Epithelial cell of proximal tubule (primary cell): ENCODE results near the gene CACUL1. TPM values are rescaled to one million over a fixed set of nuclear protein-coding genes. Genes with fewer than 3 reads are reported as not detected.
"Not testable (repeated sequence)": the region's sequence is repeated elsewhere in the genome, so short reads cannot be mapped to it uniquely, and the experiment has no call there.

ENCODE experiments used
- DNase-seq: peaks from one replicate; pipeline ENCODE4 v3.0.0-alpha.2; 2011; ENCODE audit warnings: low read depth
- H3K4me3 ChIP-seq: 2 replicates; pipeline ENCODE4 v1.5.1; 2011; ENCODE audit warnings: low read depth, mild to moderate bottlenecking, low read length
- CTCF ChIP-seq: conservative IDR thresholded peaks from 2 replicates; pipeline ENCODE4 v1.5.1; 2012; ENCODE audit warnings: low read depth, mild to moderate bottlenecking, low read length
- total RNA-seq: library from RNA; depleted of rRNA; stranded (reverse); fragments of >200 nt; gene quantifications from 2 replicates; pipeline ENCODE4 v1.2.3, GENCODE V29; 2015

Gene CACUL1
- total RNA-seq, 1 donor from 2014 or later: 23.2 TPM

GRCh38 chr10:118754229-118754555 is 578 bp downstream of the CACUL1 start:
- peak overlapping the region; percentile 98 for H3K4me3 ChIP-seq
- no peak for TF ChIP-seq CTCF
- DNase-seq: no peak

- TF ChIP-seq CTCF: no peak
- H3K4me3 ChIP-seq: peak overlapping the region; percentile 98
- no peak for DNase-seq
Measured at GRCh38 chr10:118753331-118754228, 1.2 kb downstream of the CACUL1 start.

GRCh38 chr10:118752409-118752808 is 2.4 kb downstream of the CACUL1 start:
- no peak for DNase-seq
- H3K4me3 ChIP-seq: peak overlapping the region; percentile 98
- TF ChIP-seq CTCF: no peak

GRCh38 chr10:118751265-118751664 is 3.5 kb downstream of the CACUL1 start:
- TF ChIP-seq CTCF: no peak
- H3K4me3 ChIP-seq: no peak overlapping the region
- no peak for DNase-seq

- DNase-seq: no peak
- no peak for TF ChIP-seq CTCF
- H3K4me3 ChIP-seq: no peak overlapping the region
Measured at GRCh38 chr10:118748041-118748440, 6.7 kb downstream of the CACUL1 start.

GRCh38 chr10:118746246-118746645 is 8.5 kb downstream of the CACUL1 start:
- TF ChIP-seq CTCF: no peak
- DNase-seq: no peak
- no peak overlapping the region for H3K4me3 ChIP-seq

GRCh38 chr10:118745056-118745455 is 9.7 kb downstream of the CACUL1 start:
- TF ChIP-seq CTCF: no peak
- DNase-seq: no peak
- H3K4me3 ChIP-seq: no peak overlapping the region

- not testable (repeated sequence) for H3K4me3 ChIP-seq, DNase-seq
Measured at GRCh38 chr10:118744346-118744918, 10.3 kb downstream of the CACUL1 start.
